Common myeloid progenitor, CD34-positive (primary cell): ENCODE measurements around the gene RAD51B.

Experiments
- CTCF ChIA-PET: fragments of 350-600 bp; sonication (Branson Sonifier 250); formaldehyde crosslinking; loops from one replicate; lab custom pipeline; 2021; ENCODE audit warnings: antibody characterized with exemption; lab: Charles Lee
- POLR2A ChIA-PET: fragments of 350-600 bp; sonication (Branson Sonifier 250); formaldehyde crosslinking; loops from one replicate; lab custom pipeline; 2021; ENCODE audit warnings: antibody characterized with exemption; lab: Charles Lee
- DNase-seq, 3 donors: peaks; one replicate each; pipeline versions ENCODE4 v3.0.0 to v3.0.0-alpha.2; 2013
- H3K27ac ChIP-seq, 2 experiments: 1 replicate in 1 of 2; 2 replicates in 1 of 2; pipeline ENCODE4 v1.7.0; 2013; ENCODE audit warnings: inconsistent platforms in 2 of 2, low read length in 2 of 2, mild to moderate bottlenecking in 2 of 2, low read depth in 1 of 2, moderate library complexity in 1 of 2; ENCODE audit not compliant: severe bottlenecking in 2 of 2, insufficient read depth in 1 of 2, poor library complexity in 1 of 2
- H3K27me3 ChIP-seq, 5 experiments: replicated peaks in 2 of 5; 1 replicate in 3 of 5; 2 replicates in 2 of 5; pipeline versions ENCODE4 v1.6.1 to v1.7.0; 2013; ENCODE audit warnings: low read length in 4 of 5, mild to moderate bottlenecking in 2 of 5, moderate library complexity in 2 of 5, inconsistent platforms in 1 of 5; ENCODE audit not compliant: insufficient read depth in 5 of 5, control insufficient read depth in 4 of 5
- H3K36me3 ChIP-seq, 4 experiments: 1 replicate in 2 of 4; 2 replicates in 2 of 4; pipeline versions ENCODE4 v1.6.1 to v1.7.0; 2013; ENCODE audit warnings: low read length in 3 of 4, control low read depth in 1 of 4, mild to moderate bottlenecking in 1 of 4; ENCODE audit not compliant: control insufficient read depth in 4 of 4, insufficient read depth in 4 of 4
- H3K4me1 ChIP-seq, 4 experiments: 1 replicate in 3 of 4; 2 replicates in 1 of 4; pipeline versions ENCODE4 v1.6.1 to v1.7.1; 2013; ENCODE audit warnings: low read length in 3 of 4, mild to moderate bottlenecking in 3 of 4, control low read depth in 1 of 4, inconsistent platforms in 1 of 4, moderate library complexity in 1 of 4; ENCODE audit not compliant: control insufficient read depth in 4 of 4, insufficient read depth in 4 of 4; ENCODE audit errors: control extremely low read depth in 1 of 4
- H3K4me3 ChIP-seq, 7 experiments: 1 replicate in 4 of 7; 2 replicates in 3 of 7; pipeline versions ENCODE4 v1.5.1 to v1.7.0; 2013; ENCODE audit warnings: mild to moderate bottlenecking in 7 of 7, low read length in 6 of 7, moderate library complexity in 6 of 7, inconsistent platforms in 2 of 7, low read depth in 2 of 7, control low read depth in 1 of 7; ENCODE audit not compliant: insufficient read depth in 4 of 7, control insufficient read depth in 1 of 7; ENCODE audit errors: extremely low read depth in 1 of 7
- H3K9me3 ChIP-seq, 5 experiments: 1 replicate in 4 of 5; 2 replicates in 1 of 5; pipeline versions ENCODE4 v1.6.1 to v1.7.1; 2013; ENCODE audit warnings: low read length in 4 of 5, mild to moderate bottlenecking in 2 of 5, inconsistent platforms in 1 of 5, low read depth in 1 of 5, moderate library complexity in 1 of 5; ENCODE audit not compliant: control insufficient read depth in 4 of 5, insufficient read depth in 2 of 5; ENCODE audit errors: control extremely low read depth in 1 of 5
- WGBS: methylation state at CpG from one replicate; pipeline ENCODE4 v1.1.5; 2013; ENCODE audit not compliant: insufficient coverage; 5-methylcytosine and 5-hydroxymethylcytosine counted together

Gene RAD51B

DNA sequence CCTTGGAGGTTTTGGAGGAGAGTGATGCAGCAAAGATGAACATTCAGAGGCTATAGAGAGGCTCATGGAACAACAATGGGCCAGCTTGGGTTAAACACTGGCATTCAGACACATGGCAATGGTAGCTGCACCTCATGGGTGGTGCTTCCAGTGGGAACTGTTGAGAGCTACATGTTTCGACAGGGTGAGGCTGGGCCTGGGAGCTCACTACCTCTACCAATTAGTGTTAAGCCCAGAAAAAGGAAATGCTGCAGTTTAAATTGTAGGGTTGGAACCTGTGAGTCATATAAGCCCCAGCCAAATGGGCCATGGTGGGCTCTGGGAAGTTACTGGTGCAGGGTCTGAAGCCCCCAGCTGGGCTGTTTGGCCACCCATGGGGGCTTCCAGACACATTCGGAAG lies 693.6 kb downstream of the RAD51B start:
- H3K4me1 ChIP-seq = peaks cover 0 to 10% (median 5%) of the 10 kb centered on the region in 4 experiments
- no peak for DNase-seq
- WGBS = 100% methylated on average over 1 of the region's 2 CpGs
- H3K4me3 ChIP-seq = no peak overlapping the region
- no peaks in the 10 kb centered on the region for H3K9me3 ChIP-seq
- no peak overlapping the region for H3K27ac ChIP-seq
- POLR2A ChIA-PET = no interaction called here
- H3K36me3 ChIP-seq = no peaks in the 10 kb centered on the region
- H3K27me3 ChIP-seq = no peaks in the 10 kb centered on the region
- CTCF ChIA-PET = interaction anchor here (0.7 to 1.2 kb wide), 2 partner anchors 13 to 264 kb away, joined by 3 read pairs; no protein-coding TSS in a partner anchor

DNA sequence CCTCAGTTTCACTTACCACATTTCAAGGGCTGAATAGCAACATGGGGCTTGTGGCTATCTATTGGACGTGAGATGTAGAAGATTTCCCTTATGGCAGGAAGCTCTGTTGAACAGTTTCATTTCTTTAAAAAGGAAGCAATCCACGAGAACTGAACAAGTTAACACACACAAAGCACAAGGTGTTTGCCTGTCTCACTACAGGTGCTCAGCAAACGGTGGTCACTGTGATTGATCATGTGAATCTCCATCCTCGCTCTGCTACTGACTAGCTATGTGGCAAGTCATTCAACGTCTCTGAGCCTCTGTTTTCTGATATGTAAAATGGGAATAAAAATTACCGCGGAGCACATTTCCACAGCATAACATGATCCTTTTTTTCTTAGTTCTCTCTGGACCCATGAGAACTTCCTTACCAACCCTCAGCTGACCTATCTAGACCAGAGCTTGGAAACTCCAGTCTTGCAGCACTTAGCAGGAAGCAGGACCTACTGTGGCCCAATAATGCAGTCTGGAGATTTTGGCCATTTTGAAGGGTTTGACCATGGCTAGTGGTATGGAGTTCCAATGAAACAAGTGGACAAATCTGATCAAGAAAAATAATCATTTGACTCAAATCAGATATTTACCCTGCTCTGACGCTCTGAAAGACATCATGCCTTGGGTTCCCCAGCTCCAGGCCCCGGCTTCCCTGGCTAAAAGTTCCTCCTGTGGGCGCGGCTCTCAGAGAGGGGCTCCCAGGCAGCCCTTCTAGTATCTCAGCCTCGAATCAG lies 694.4 kb downstream of the RAD51B start:
- WGBS = 90% methylated on average over 5 of the region's 12 CpGs
- Histone ChIP-seq H3K27me3 (no peaks in the 10 kb centered on the region), H3K9me3 (no peaks in the 10 kb centered on the region), H3K36me3 (no peaks in the 10 kb centered on the region), H3K4me1 (peaks cover 0 to 10% (median 5%) of the 10 kb centered on the region in 4 experiments), H3K4me3 (no peak overlapping the region), H3K27ac (no peak overlapping the region)
- DNase-seq = peak in 1 of 3 donors; percentile 38
- ChIA-PET POLR2A (no interaction called here), CTCF (interaction anchor here (0.7 to 1.2 kb wide), 2 partner anchors 12 to 265 kb away, joined by 3 read pairs; no protein-coding TSS in a partner anchor)

DNA sequence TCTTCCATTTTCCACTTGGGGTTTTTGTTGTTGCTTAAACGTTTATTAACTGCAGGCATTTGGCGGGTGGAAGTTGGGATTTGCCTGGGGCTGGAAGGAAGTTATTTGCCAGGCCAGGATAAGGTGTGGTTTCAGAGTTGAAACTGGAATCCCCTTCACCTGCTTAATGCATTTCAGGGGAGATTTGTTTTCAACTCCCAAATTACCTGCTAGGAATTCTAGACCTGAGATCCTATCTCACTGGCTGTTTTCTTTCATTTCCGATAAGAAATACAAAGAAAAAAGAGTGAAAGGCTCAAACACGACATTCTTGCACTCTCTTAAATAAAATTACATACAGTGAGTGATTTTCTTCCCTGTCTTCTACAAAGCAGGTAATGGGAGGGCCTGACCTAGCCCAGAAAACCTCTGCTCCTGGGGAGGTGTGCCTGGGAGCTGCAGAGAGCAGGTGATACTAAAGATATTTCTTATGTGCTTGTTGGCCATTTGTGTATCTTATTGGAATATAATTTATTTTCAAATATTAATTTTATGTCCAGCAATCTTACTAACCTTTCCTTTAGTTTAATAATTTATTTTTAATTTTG lies 695.1 kb downstream of the RAD51B start:
- CTCF ChIA-PET = no interaction called here
- no peak overlapping the region for H3K27ac ChIP-seq
- peaks cover 0 to 10% (median 5%) of the 10 kb centered on the region in 4 experiments for H3K4me1 ChIP-seq
- DNase-seq = no peak
- POLR2A ChIA-PET = no interaction called here
- H3K36me3 ChIP-seq = no peaks in the 10 kb centered on the region
- H3K9me3 ChIP-seq = no peaks in the 10 kb centered on the region
- no peaks in the 10 kb centered on the region for H3K27me3 ChIP-seq
- no peak overlapping the region for H3K4me3 ChIP-seq
- 100% methylated on average over 1 of the region's 4 CpGs for WGBS

DNA sequence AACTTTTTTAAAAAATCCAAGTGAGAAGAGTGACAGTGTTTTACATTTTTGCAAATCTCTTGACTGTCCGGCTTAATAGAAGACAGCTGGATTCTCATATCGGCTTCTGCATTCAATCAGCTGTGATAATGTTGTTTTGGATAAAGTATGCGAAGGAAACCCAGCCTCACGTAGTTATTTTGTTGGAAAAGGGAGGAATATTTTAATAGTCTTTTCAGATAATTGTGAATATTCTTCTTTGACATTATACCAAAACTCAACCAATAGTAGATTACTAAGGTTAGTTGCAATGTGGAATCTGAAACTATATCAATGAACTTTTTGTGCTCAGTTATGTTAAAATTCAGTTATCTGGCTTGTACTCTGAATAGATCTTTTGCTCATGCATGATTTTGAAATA lies 696.8 kb downstream of the RAD51B start:
- H3K27ac ChIP-seq = no peak overlapping the region
- H3K4me1 ChIP-seq = peaks cover 0 to 10% (median 5%) of the 10 kb centered on the region in 4 experiments
- no peak for DNase-seq
- no peak overlapping the region for H3K4me3 ChIP-seq
- no peaks in the 10 kb centered on the region for H3K9me3 ChIP-seq
- ChIA-PET POLR2A (no interaction called here), CTCF (no interaction called here)
- no peaks in the 10 kb centered on the region for H3K27me3 ChIP-seq
- WGBS = no CpG with 5 or more reads among the region's 4 CpGs
- no peaks in the 10 kb centered on the region for H3K36me3 ChIP-seq

DNA sequence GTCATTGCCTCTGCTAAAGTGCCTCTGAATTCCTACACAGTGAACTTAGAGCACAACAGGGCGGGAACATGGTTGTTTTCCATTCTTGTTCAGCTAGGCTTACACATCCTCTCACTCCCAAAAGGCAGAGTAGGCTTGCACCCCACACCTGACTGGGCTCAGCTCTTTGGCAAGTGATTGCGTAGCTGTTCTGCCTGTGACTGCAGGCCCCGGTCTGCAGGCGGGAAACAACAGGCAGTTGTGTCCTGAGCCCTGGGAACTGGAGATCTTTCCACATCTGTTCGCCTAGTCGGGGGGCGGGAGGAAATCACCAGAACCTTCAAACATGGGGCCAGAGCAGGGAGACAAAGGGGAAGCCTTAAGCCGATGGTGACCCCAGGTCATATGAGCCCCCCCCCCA lies 698.6 kb downstream of the RAD51B start:
- POLR2A ChIA-PET = no interaction called here

DNA sequence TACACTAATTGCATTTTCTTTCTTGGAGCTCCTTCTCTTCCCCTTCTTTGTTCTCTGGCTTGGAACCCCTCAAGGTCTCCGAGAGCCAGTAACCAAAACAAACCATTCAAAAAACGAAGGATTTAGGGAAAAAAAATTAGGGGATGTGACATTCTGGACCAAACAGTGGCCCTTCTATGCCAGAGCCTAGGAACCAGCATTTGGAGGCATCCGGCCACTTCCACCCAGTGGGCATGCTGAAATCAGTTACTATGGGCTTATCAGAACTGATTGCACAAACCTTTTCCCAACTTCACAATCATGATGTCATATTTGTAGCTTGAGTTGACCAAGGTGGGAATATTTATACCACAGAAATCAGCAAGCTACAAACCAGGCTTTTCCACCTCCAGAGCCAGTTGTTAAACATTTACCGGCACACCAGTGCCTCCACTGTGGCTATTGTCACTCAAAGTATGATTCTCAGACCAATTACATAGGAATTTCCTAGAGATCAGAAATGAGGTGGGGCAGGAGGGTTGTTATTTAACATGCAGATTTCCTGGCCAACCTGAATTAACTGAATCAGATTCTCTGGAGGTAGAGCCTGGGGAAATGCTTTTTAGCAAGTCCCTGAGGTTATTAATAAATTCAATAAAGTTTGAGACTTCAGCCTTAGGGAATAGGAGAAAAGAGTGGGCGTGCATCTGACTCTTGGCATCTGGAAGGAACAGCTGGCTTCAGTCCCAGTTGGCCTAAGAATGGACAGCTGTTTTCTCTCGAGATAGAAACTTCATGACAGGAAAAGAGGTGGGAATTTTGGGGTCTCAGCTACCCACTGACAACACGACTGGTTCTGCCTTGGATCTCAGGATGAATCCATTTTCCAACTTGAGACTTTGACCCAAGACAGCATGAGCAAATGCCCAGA lies 699.4 kb downstream of the RAD51B start:
- H3K4me1 ChIP-seq = no peaks in the 10 kb centered on the region
- CTCF ChIA-PET = interaction anchor here (0.8 kb wide), 1 partner anchor 11 kb away, joined by 6 read pairs; no protein-coding TSS in a partner anchor

More for the DNA sequence above, 698.6 kb downstream of the RAD51B start:
- H3K9me3 ChIP-seq = no peaks in the 10 kb centered on the region
- H3K36me3 ChIP-seq = no peaks in the 10 kb centered on the region
- H3K4me1 ChIP-seq = peaks cover 0 to 7% (median 3%) of the 10 kb centered on the region in 4 experiments
- WGBS = 98% methylated on average over 7 of the region's 8 CpGs
- no peak overlapping the region for H3K27ac ChIP-seq
- H3K4me3 ChIP-seq = no peak overlapping the region
- no peak for DNase-seq
- H3K27me3 ChIP-seq = no peaks in the 10 kb centered on the region
- CTCF ChIA-PET = interaction anchor here (0.8 kb wide), 1 partner anchor 12 kb away, joined by 6 read pairs; no protein-coding TSS in a partner anchor

More for the DNA sequence above, 699.4 kb downstream of the RAD51B start:
- Histone ChIP-seq H3K9me3 (no peaks in the 10 kb centered on the region), H3K27ac (no peak overlapping the region), H3K27me3 (no peaks in the 10 kb centered on the region), H3K4me3 (no peak overlapping the region), H3K36me3 (no peaks in the 10 kb centered on the region)
- 92% methylated on average over 4 of the region's 7 CpGs for WGBS
- POLR2A ChIA-PET = no interaction called here
- DNase-seq = no peak
